ENCODE data around the gene FTHL17. TPM values are rescaled to one million over a fixed set of nuclear protein-coding genes. Genes with fewer than 3 reads are reported as not detected.

FTHL17 gene
- total RNA-seq, 1 experiment from 2014 or later = not detected

DNA sequence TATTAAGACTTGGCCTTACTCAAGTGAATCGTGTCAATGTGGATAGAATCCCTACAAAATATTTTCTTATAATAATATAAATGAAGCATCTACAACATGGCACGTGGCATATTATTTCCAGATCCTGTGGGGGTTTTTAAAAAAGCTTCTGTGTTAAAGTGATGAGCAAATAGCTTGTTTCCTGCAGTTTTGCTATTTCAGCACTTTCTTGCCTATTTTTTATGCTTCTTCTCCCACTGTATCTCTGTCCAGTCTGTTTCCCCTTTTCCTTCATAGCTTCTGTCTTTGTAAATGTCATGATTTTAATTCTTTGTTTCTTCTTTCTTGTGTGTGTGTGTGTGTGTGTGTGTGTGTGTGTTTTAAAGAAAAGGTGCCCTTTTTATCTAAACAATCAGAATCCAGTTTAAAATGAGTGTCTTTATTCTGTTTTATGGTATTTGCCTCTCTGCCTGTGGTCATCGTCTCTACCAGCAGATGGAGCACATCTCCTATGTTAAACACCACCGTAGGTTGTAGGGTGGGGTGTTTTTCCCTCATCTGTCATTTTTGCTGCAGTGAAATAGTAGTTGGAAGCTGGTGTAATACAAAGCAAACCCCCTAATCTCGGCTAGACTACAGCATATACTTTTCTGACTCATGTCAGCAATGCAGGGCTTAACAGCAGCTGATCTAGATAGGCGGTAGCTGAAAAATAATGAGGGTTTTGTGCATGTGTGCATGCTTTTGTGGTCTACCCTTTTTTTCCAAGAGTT, 33.1 kb downstream of the FTHL17 start:
- peak; percentile 53 for DNase-seq (ENCODE audit: low spot score)

DNA sequence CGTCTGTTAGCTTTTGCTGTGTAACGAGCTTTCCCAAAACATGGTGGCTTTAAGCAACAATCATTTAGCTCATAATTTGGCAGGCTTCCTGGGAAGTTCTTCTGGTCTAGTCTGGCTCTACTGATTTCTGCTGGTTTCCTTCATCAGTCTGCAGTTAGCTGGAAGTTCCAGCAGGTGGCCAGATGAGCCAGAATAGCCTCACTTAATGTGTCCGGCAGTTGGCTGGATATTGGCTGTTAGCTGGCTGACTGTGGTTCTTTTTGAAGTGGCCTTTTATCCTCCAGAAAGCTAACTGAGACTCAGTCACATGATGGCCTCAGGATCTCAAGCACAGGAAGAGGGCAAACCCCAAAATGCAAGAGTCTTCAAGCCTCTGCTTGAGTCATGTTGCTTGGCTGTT, 34.9 kb downstream of the FTHL17 start:
- DNase-seq (ENCODE audit: low spot score) = peak; percentile 56

DNA sequence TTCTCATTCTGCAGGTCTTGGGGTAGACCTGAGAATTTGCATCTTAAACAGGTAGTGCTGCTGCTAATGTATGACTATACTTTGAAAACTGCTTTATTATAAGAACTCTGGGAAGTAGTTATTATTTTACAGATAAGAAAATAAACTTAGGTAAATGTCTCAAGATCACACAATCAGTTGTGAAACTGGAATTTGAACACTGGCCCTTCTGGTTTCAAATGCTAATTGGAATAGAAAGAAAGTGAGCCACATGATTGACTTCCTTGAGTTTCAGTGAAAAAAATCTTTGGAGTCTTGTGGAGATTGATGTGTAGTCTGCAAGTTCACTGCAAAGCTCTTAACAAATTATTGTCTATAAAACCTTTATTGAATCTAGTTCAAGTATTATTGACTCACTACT, 44.5 kb downstream of the FTHL17 start:
- no peak for DNase-seq (ENCODE audit: low spot score)

DNA sequence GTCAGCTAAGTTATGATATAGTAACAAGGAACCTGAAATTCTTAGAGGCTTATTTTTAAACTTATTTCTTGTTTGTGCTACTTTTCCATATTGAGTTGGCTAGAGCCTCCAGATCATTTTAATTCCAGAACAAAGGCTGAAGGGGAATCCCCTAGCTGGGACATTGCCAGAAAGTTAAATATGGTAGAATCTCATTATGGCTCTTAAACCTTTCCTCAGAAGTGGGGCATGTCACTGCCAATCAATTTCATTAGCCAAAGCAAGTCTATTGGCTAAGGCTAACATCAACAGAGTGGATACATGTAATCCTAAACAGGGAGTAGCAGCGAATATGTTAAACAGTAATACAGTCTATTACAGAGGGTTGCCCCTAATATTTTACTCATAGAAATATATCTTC, 47.0 kb downstream of the FTHL17 start:
- no peak for DNase-seq (ENCODE audit: low spot score)

DNA sequence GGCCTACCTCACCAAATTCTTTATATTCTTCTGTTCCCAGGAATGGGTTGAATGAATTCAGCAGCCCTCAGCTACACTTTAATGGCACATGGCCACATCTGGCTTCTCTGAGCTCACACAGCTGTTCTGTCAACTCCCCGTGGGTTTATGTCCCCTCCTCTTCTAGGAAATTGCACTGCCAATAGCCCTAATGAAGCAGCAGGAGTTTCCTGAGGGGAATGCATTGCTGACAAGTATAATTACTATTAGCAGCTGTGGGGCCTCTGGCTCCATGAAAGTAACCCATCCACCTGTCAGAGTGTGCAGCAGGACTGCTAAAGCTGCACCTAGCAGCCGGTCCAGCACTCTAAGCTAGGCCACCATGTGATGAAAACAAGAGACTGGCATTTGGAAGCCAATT, 50.3 kb downstream of the FTHL17 start:
- DNase-seq (ENCODE audit: low spot score) = no peak

Other genes starting within 250 kb of the FTHL17 start
- gene TAB3, start 182.8 kb downstream of the FTHL17 start, total RNA-seq (2014; rRNA removed; shearing (Covaris generic)) = 10.8 and 11.0 TPM in 2 replicates

Measured in H4 (cell line).